GM12874 (cell line): Measurements from ENCODE around the gene VEZT.

Source experiments
- CTCF ChIP-seq: IDR thresholded peaks from 2 replicates; pipeline ENCODE4 v1.5.1; 2011; ENCODE audit warnings: low read depth, mild to moderate bottlenecking, control low read depth, low read length, moderate library complexity; ENCODE audit not compliant: insufficient read depth

The VEZT gene

DNA sequence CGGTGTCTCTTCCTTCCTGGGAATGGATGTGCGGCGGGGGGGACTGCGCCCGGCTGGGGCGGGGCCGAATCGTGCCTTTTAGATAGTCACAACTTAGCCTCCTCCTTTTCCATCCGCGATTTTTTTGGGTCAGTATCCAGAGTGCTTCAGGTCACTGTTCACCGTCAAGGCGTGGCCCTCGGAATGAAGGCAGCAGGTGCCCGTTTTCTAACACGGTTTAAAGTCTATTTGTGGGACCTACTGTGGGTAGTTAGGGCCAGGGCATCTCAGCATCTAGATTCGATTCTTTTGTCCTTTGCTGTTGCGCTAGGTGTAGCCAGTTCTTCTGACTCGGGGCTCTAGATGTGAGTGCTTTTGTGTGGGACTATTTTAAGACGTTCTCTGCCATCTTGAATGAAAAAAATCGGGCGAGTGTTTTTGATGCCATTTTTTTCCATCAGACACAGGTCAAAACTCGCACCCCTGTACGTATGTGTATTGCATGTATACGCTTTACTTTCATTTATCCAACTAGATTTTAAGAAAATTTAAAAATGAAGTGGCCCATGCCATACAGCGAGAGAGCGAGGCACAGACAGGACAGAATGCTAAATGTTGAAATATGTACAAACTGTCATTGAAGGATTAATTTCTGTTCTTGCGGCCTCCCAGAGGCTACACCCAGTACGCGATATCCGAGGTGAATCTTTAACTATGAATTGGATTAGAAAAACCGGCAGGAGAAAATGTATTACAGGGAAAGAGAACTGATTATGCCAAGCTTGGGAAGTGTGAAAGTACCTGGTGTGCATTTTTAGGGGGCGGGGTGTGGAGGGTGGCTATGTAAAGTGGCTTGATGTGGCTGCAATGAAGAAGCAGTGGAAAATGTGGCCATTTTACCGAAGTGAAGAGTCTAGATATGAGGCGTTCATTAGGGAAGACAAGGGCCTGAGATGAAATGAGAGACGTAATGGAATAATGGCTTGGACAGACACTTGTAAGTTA is 835 bp downstream of the VEZT start:
- TF ChIP-seq CTCF, result no peak

DNA sequence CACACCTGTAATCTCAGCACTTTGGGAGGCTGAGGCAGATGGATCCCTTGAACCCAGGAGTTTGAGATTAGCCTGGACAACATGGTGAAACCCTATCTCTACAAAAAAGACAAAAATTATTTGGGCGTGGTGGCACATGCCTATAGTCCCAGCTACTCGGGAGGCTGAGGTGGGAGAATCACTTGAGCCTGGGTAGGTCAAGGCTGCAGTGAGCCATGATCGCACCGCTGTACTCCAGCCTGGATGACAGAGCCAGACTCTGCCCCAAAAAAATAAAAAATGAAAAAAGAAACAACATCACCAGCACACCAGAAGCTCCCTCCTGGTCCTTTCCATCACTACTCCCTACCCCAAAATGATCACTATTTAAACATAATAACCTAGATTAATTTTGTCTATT is 2.6 kb downstream of the VEZT start:
- TF ChIP-seq CTCF, result no peak

DNA sequence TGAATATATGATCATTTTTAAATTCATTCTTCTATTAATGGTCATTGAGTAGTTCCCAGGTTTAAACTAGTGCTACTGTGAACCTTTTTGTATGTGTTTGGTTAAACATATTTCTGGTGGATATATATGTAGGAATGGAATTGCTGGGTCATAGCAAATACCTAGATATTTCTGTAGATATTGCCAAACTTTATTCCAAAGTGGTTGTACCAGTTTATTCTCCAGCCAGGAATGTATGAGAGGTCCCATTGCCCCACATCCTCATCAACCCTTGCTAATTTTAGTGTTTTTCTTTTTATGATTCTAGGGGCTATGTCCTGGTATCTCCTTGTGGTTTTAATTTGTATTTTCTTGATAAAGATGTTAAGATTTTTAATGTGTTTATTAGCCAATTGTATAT is 3.1 kb downstream of the VEZT start:
- TF ChIP-seq CTCF, result no peak

GRCh38 chr12:95224202-95225170 is 6.9 kb downstream of the VEZT start:
- TF ChIP-seq CTCF, result no peak

DNA sequence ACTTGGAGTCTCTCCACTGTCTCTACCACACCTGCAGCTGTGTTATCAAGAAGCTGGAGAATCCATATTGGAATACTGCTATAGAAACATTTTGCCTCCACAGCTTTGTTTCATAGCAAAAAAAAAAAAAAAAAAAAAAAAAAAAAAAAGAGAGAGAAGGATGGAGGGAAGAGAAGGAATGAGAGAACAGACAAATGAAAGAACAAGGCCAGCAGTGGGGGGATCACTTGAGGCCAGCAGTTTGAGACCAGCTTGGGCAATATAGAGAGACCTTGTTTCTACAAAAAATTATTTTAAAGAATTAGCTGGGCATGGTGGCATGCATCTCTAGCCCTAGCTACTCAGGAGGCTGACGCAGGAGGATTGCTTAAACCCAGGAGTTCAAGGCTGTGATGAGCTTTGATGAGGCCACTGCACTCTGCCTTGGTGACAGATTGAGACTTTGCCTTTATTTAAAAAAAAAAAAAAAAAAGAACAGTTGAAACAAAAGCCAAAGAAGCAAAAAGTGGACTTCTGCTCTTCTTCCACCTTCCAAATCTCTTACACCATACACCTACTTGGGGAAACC is 8.1 kb downstream of the VEZT start:
- no peak for TF ChIP-seq CTCF

GRCh38 chr12:95227818-95228356 is 10.3 kb downstream of the VEZT start:
- TF ChIP-seq CTCF, result no peak
